ENCODE data around the gene ANKRD52. TPM values are rescaled to one million over a fixed set of nuclear protein-coding genes. Genes with fewer than 3 reads are reported as not detected.

The ANKRD52 gene
- total and polyA plus RNA-seq, 9 of the 15 experiments (the other 6 are each of a cell fraction or from before 2014, with no cell fraction given): 0.52 to 46.8 (median 7.9) TPM

DNA sequence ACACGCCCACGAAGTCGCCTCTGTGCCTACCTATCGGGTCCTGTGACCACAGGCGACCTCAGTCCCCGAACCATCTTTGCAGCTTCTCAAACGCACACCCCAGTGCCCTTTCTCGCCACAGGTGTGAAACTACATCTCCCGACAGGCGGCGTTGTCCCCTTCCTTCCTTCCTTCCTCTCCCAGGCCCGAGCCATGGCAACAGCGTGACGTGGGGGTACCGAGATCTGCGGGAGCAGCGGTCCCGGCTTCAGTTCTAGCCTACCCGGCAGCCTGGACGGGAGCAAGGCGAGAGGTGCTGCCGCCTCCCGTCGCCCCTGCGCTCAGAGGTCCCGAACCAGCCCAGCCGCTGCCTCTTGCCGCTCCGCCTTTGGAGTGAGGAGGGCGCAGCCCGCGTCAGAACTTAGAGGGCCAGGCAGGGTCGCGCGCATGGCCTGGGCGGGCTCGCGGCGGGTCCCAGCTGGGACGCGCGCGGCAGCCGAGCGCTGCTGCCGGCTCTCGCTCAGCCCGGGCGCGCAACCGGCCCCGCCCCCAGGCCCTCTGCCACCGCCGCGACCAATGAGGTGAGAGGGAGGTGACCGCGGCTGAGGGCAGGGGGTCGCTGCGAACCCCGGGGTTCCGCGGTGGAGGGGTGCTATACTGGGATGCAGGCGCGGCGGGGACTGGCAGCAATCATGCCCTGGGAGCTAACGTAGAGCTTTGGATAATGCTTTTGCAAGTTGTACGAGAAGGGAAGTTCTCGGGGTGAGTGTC is 8.7 kb upstream of the ANKRD52 start, which contains the start of gene COQ10A (continued):
- no peak for TF ChIP-seq ZNF57 (CRISPR knock-in tag; IDR thresholded peaks at IDR 0.05)
- TF ChIP-seq SP1 (CRISPR knock-in tag; IDR thresholded peaks at IDR 0.05): peak; percentile 67; the same call in 1 of the 2 replicates
- TF ChIP-seq, protein P1, sequence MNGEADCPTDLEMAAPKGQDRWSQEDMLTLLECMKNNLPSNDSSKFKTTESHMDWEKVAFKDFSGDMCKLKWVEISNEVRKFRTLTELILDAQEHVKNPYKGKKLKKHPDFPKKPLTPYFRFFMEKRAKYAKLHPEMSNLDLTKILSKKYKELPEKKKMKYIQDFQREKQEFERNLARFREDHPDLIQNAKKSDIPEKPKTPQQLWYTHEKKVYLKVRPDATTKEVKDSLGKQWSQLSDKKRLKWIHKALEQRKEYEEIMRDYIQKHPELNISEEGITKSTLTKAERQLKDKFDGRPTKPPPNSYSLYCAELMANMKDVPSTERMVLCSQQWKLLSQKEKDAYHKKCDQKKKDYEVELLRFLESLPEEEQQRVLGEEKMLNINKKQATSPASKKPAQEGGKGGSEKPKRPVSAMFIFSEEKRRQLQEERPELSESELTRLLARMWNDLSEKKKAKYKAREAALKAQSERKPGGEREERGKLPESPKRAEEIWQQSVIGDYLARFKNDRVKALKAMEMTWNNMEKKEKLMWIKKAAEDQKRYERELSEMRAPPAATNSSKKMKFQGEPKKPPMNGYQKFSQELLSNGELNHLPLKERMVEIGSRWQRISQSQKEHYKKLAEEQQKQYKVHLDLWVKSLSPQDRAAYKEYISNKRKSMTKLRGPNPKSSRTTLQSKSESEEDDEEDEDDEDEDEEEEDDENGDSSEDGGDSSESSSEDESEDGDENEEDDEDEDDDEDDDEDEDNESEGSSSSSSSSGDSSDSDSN (IDR thresholded peaks at IDR 0.05; ENCODE audit: borderline replicate concordance in 1 of 2, low read depth in 2 of 2, low read length in 2 of 2): 0 out of 4 replicates have a peak, but pooled peaks have one; percentile 29 to 56
- no peak for TF ChIP-seq EP300 (IDR thresholded peaks at IDR 0.05; ENCODE audit: low read length)
- TF ChIP-seq TEAD1 (CRISPR knock-in tag; IDR thresholded peaks at IDR 0.05): peak; percentile 41 to 61; a peak in 3 of 4 replicates
- no peak for TF ChIP-seq ZNF347 (CRISPR knock-in tag; IDR thresholded peaks at IDR 0.05; ENCODE audit: low read depth)
- TF ChIP-seq BRCA1 (IDR thresholded peaks at IDR 0.05): no peak
- TF ChIP-seq BRCA1 (CRISPR knock-in tag; IDR thresholded peaks at IDR 0.05): no peak
- TF ChIP-seq MEF2A (IDR thresholded peaks at IDR 0.05; ENCODE audit: control insufficient read depth, low read depth, low read length): no peak
- TF ChIP-seq ZFP30 (CRISPR knock-in tag; IDR thresholded peaks at IDR 0.05; ENCODE audit: borderline replicate concordance): no peak
- TF ChIP-seq, protein P2, sequence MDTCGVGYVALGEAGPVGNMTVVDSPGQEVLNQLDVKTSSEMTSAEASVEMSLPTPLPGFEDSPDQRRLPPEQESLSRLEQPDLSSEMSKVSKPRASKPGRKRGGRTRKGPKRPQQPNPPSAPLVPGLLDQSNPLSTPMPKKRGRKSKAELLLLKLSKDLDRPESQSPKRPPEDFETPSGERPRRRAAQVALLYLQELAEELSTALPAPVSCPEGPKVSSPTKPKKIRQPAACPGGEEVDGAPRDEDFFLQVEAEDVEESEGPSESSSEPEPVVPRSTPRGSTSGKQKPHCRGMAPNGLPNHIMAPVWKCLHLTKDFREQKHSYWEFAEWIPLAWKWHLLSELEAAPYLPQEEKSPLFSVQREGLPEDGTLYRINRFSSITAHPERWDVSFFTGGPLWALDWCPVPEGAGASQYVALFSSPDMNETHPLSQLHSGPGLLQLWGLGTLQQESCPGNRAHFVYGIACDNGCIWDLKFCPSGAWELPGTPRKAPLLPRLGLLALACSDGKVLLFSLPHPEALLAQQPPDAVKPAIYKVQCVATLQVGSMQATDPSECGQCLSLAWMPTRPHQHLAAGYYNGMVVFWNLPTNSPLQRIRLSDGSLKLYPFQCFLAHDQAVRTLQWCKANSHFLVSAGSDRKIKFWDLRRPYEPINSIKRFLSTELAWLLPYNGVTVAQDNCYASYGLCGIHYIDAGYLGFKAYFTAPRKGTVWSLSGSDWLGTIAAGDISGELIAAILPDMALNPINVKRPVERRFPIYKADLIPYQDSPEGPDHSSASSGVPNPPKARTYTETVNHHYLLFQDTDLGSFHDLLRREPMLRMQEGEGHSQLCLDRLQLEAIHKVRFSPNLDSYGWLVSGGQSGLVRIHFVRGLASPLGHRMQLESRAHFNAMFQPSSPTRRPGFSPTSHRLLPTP (IDR thresholded peaks at IDR 0.05; ENCODE audit: borderline replicate concordance, extremely low read depth, insufficient read length): no peak
- peak; percentile 68; the same call in 1 of the 2 replicates for TF ChIP-seq MYNN (IDR thresholded peaks at IDR 0.05)
- no peak for TF ChIP-seq MYNN (CRISPR knock-in tag; IDR thresholded peaks at IDR 0.05)
- no peak for TF ChIP-seq MEF2D (tag; conservative IDR thresholded peaks at IDR 0.05; ENCODE audit: low read depth)
- no peak for TF ChIP-seq YBX1 (IDR thresholded peaks at IDR 0.05)
- TF ChIP-seq THRAP3 (IDR thresholded peaks at IDR 0.05; ENCODE audit: borderline replicate concordance): no peak
- no peak for TF ChIP-seq RAD51 (IDR thresholded peaks at IDR 0.05; ENCODE audit: borderline replicate concordance, low read depth)
- no peak for TF ChIP-seq SMARCE1 (IDR thresholded peaks at IDR 0.05)
- TF ChIP-seq STAT5A (IDR thresholded peaks at IDR 0.05; ENCODE audit: borderline replicate concordance, low read length): no peak
- no peak for TF ChIP-seq ZNF23 (CRISPR knock-in tag; IDR thresholded peaks at IDR 0.05)
- TF ChIP-seq, protein P3, sequence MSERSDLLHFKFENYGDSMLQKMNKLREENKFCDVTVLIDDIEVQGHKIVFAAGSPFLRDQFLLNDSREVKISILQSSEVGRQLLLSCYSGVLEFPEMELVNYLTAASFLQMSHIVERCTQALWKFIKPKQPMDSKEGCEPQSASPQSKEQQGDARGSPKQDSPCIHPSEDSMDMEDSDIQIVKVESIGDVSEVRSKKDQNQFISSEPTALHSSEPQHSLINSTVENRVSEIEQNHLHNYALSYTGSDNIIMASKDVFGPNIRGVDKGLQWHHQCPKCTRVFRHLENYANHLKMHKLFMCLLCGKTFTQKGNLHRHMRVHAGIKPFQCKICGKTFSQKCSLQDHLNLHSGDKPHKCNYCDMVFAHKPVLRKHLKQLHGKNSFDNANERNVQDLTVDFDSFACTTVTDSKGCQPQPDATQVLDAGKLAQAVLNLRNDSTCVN (CRISPR knock-in tag; IDR thresholded peaks at IDR 0.05): no peak
- TF ChIP-seq U2AF2 (optimal IDR thresholded peaks at IDR 0.05; ENCODE audit: low read depth, low read length): no peak
- peak in 1 of 2 experiments; percentile 79; a peak in 1 of 4 replicates for TF ChIP-seq RCOR1 (IDR thresholded peaks at IDR 0.05; ENCODE audit: borderline replicate concordance in 1 of 2, low read depth in 2 of 2, low read length in 2 of 2)

Data from K562 (cell line).